ENCODE results near the gene SRP14.

SRP14 gene

DNA sequence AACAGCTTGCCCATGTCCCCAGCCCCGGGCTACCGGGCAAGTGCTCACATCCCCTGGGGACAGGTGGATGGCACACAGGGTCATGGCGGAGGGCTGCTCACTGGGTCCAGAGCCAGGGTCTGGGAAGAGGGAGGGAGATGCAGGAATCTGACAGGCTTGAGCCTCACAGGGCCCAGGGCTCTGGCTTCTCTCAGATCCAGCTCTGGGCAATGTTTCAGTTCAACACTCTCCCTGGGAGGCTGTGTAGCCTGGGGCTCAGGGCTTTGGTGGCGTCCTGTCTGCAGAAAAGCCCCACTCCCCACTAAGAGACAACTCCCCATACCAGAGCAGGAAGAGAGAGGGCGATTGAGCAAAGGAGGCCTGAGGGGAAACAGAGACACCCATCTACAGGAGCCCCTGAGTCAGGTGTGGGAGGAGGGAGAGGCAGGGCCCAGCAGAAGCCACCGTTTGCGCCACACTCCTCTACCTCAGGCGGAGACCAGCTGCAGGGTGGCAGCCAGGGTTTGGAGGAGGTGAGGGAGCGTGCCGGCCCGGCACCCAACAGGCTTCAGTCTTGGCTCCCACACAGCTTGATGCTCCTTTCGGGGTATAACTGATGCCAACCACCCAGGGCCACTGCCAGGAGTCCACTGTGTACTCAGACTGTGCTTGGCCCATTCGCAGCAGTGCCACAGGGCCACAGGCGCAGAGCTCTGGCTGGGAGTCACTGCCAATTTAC, 16.8 kb upstream of the SRP14 start:
- H3K9ac ChIP-seq (ENCODE audit: low read depth, low read length, poor library complexity): no peak overlapping the region
- H4K8ac ChIP-seq (ENCODE audit: low read depth, low read length): no peak overlapping the region
- H3K9me3 ChIP-seq (replicated peaks in 1 of 2; ENCODE audit: control insufficient read depth in 2 of 2, insufficient read depth in 1 of 2, low read depth in 1 of 2, low read length in 2 of 2): no peaks in the 10 kb centered on the region
- no peak overlapping the region for H3K4ac ChIP-seq (ENCODE audit: low read length)
- WGBS, 2 donors (ENCODE audit: extremely low coverage in 2 of 2, insufficient read length in 2 of 2, insufficient replicate concordance in 1 of 2): no CpG with 5 or more reads among the region's 14 CpGs
- no peak overlapping the region for H2BK120ac ChIP-seq (ENCODE audit: low read depth, low read length)
- H3K23ac ChIP-seq (ENCODE audit: low read depth, low read length, poor library complexity): no peak overlapping the region
- H2BK5ac ChIP-seq (ENCODE audit: low read length): peak overlapping the region; percentile 19
- no peaks in the 10 kb centered on the region for H3K79me1 ChIP-seq (ENCODE audit: low read depth, low read length)
- no peak overlapping the region for H2BK12ac ChIP-seq (ENCODE audit: low read length)
- H2AFZ ChIP-seq (ENCODE audit: low read length): no peak overlapping the region
- H3K18ac ChIP-seq (ENCODE audit: low read length): peak overlapping the region; percentile 50
- H3K14ac ChIP-seq (ENCODE audit: low read length): no peak overlapping the region
- no peak overlapping the region for H3K4me3 ChIP-seq (ENCODE audit: low read length in 2 of 2)
- H3K4me2 ChIP-seq (ENCODE audit: insufficient read depth, low read length, poor library complexity, severe bottlenecking): no peak overlapping the region
- H4K91ac ChIP-seq (ENCODE audit: low read depth, low read length, poor library complexity): no peak overlapping the region
- H2BK15ac ChIP-seq (ENCODE audit: low read length): peak overlapping the region; percentile 64
- DNase-seq (ENCODE audit: low spot score): no peak
- H3K27ac ChIP-seq (replicated peaks; ENCODE audit: low read length): no peak overlapping the region
- no peaks in the 10 kb centered on the region for H3K36me3 ChIP-seq (replicated peaks in 1 of 2; ENCODE audit: control insufficient read depth in 2 of 2, insufficient read depth in 2 of 2, low read length in 2 of 2)
- H3K27me3 ChIP-seq (ENCODE audit: control insufficient read depth in 3 of 3, insufficient read depth in 3 of 3, low read depth in 1 of 3, low read length in 3 of 3): no peaks in the 10 kb centered on the region
- H2AK5ac ChIP-seq (ENCODE audit: low read depth, low read length): peak overlapping the region; percentile 44
- peaks cover 3 to 12% of the 10 kb centered on the region in 2 donors for H3K4me1 ChIP-seq (ENCODE audit: control insufficient read depth in 2 of 2, insufficient read depth in 1 of 2, low read depth in 1 of 2, low read length in 2 of 2)

- Histone ChIP-seq H3K9me3 (replicated peaks in 1 of 2; ENCODE audit: control insufficient read depth in 2 of 2, insufficient read depth in 1 of 2, low read depth in 1 of 2, low read length in 2 of 2) (peaks cover 0 to 2% of the 10 kb centered on the region in 2 donors), H4K91ac (ENCODE audit: low read depth, low read length, poor library complexity) (no peak overlapping the region), H3K4me3 (ENCODE audit: low read length in 2 of 2) (no peak overlapping the region), H3K4ac (ENCODE audit: low read length) (no peak overlapping the region), H2BK15ac (ENCODE audit: low read length) (no peak overlapping the region), H3K36me3 (replicated peaks in 1 of 2; ENCODE audit: control insufficient read depth in 2 of 2, insufficient read depth in 2 of 2, low read length in 2 of 2) (no peaks in the 10 kb centered on the region), H3K4me1 (ENCODE audit: control insufficient read depth in 2 of 2, insufficient read depth in 1 of 2, low read depth in 1 of 2, low read length in 2 of 2) (peaks cover 3 to 13% of the 10 kb centered on the region in 2 donors), H3K9ac (ENCODE audit: low read depth, low read length, poor library complexity) (peak overlapping the region; percentile 15), H3K23ac (ENCODE audit: low read depth, low read length, poor library complexity) (no peak overlapping the region), H2BK120ac (ENCODE audit: low read depth, low read length) (no peak overlapping the region), H4K8ac (ENCODE audit: low read depth, low read length) (no peak overlapping the region), H3K27ac (replicated peaks; ENCODE audit: low read length) (no peak overlapping the region), H2AK5ac (ENCODE audit: low read depth, low read length) (peak overlapping the region; percentile 21), H3K14ac (ENCODE audit: low read length) (no peak overlapping the region), H3K27me3 (ENCODE audit: control insufficient read depth in 3 of 3, insufficient read depth in 3 of 3, low read depth in 1 of 3, low read length in 3 of 3) (no peaks in the 10 kb centered on the region), H3K4me2 (ENCODE audit: insufficient read depth, low read length, poor library complexity, severe bottlenecking) (no peak overlapping the region), H2AFZ (ENCODE audit: low read length) (no peak overlapping the region), H2BK12ac (ENCODE audit: low read length) (no peak overlapping the region), H3K79me1 (ENCODE audit: low read depth, low read length) (peaks cover 3% of the 10 kb centered on the region), H3K18ac (ENCODE audit: low read length) (peak overlapping the region; percentile 50), H2BK5ac (ENCODE audit: low read length) (peak overlapping the region; percentile 19)
- no CpG with 5 or more reads among the region's 6 CpGs for WGBS, 2 donors (ENCODE audit: extremely low coverage in 2 of 2, insufficient read length in 2 of 2, insufficient replicate concordance in 1 of 2)
- DNase-seq (ENCODE audit: low spot score): no peak
Measured at GRCh38 chr15:40054855-40055575, 16.0 kb upstream of the SRP14 start.

DNA sequence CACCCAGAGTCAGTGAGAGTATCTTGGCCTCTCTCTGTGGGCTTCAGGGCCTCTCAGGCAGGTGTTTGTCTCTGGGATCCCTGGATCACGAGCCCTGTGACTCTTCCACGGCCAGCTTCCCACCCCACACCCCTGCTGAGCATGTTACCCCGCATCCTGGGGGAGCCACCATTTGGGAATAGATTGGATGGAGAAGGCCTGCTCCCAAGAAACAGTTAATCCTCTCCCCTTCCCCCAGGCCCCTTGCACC, 15.5 kb upstream of the SRP14 start:
- H3K27me3 ChIP-seq (ENCODE audit: control insufficient read depth in 3 of 3, insufficient read depth in 3 of 3, low read depth in 1 of 3, low read length in 3 of 3): no peaks in the 10 kb centered on the region
- WGBS, 2 donors (ENCODE audit: extremely low coverage in 2 of 2, insufficient read length in 2 of 2, insufficient replicate concordance in 1 of 2): no CpG with 5 or more reads among the region's 3 CpGs

GRCh38 chr15:40053831-40054604, 15.0 kb upstream of the SRP14 start:
- H4K8ac ChIP-seq (ENCODE audit: low read depth, low read length): no peak overlapping the region
- H4K91ac ChIP-seq (ENCODE audit: low read depth, low read length, poor library complexity): no peak overlapping the region
- H2AFZ ChIP-seq (ENCODE audit: low read length): no peak overlapping the region
- no peak overlapping the region for H2AK5ac ChIP-seq (ENCODE audit: low read depth, low read length)
- DNase-seq (ENCODE audit: low spot score): no peak
- no peak overlapping the region for H2BK15ac ChIP-seq (ENCODE audit: low read length)
- peak overlapping the region; percentile 7 for H3K18ac ChIP-seq (ENCODE audit: low read length)
- H3K36me3 ChIP-seq (replicated peaks in 1 of 2; ENCODE audit: control insufficient read depth in 2 of 2, insufficient read depth in 2 of 2, low read length in 2 of 2): no peaks in the 10 kb centered on the region
- H3K4me3 ChIP-seq (ENCODE audit: low read length in 2 of 2): no peak overlapping the region
- peaks cover 3% of the 10 kb centered on the region for H3K79me1 ChIP-seq (ENCODE audit: low read depth, low read length)
- WGBS, 2 donors (ENCODE audit: extremely low coverage in 2 of 2, insufficient read length in 2 of 2, insufficient replicate concordance in 1 of 2): no CpG with 5 or more reads among the region's 14 CpGs
- no peak overlapping the region for H3K9ac ChIP-seq (ENCODE audit: low read depth, low read length, poor library complexity)
- peaks cover 0 to 2% of the 10 kb centered on the region in 2 donors for H3K9me3 ChIP-seq (replicated peaks in 1 of 2; ENCODE audit: control insufficient read depth in 2 of 2, insufficient read depth in 1 of 2, low read depth in 1 of 2, low read length in 2 of 2)
- H3K23ac ChIP-seq (ENCODE audit: low read depth, low read length, poor library complexity): no peak overlapping the region
- H3K27me3 ChIP-seq (ENCODE audit: control insufficient read depth in 3 of 3, insufficient read depth in 3 of 3, low read depth in 1 of 3, low read length in 3 of 3): no peaks in the 10 kb centered on the region
- peaks cover 3 to 13% of the 10 kb centered on the region in 2 donors for H3K4me1 ChIP-seq (ENCODE audit: control insufficient read depth in 2 of 2, insufficient read depth in 1 of 2, low read depth in 1 of 2, low read length in 2 of 2)
- peak overlapping the region; percentile 23 for H2BK12ac ChIP-seq (ENCODE audit: low read length)
- H3K4ac ChIP-seq (ENCODE audit: low read length): no peak overlapping the region
- H3K14ac ChIP-seq (ENCODE audit: low read length): no peak overlapping the region
- H3K4me2 ChIP-seq (ENCODE audit: insufficient read depth, low read length, poor library complexity, severe bottlenecking): no peak overlapping the region
- H3K27ac ChIP-seq (replicated peaks; ENCODE audit: low read length): no peak overlapping the region
- no peak overlapping the region for H2BK120ac ChIP-seq (ENCODE audit: low read depth, low read length)
- no peak overlapping the region for H2BK5ac ChIP-seq (ENCODE audit: low read length)

More for the DNA sequence above, 15.5 kb upstream of the SRP14 start:
- Histone ChIP-seq H3K4me3 (ENCODE audit: low read length in 2 of 2) (no peak overlapping the region), H2AK5ac (ENCODE audit: low read depth, low read length) (no peak overlapping the region), H2AFZ (ENCODE audit: low read length) (no peak overlapping the region), H3K14ac (ENCODE audit: low read length) (no peak overlapping the region), H3K4me2 (ENCODE audit: insufficient read depth, low read length, poor library complexity, severe bottlenecking) (no peak overlapping the region), H2BK15ac (ENCODE audit: low read length) (no peak overlapping the region), H3K4ac (ENCODE audit: low read length) (no peak overlapping the region), H3K36me3 (replicated peaks in 1 of 2; ENCODE audit: control insufficient read depth in 2 of 2, insufficient read depth in 2 of 2, low read length in 2 of 2) (no peaks in the 10 kb centered on the region), H3K9me3 (replicated peaks in 1 of 2; ENCODE audit: control insufficient read depth in 2 of 2, insufficient read depth in 1 of 2, low read depth in 1 of 2, low read length in 2 of 2) (peaks cover 0 to 2% of the 10 kb centered on the region in 2 donors), H4K91ac (ENCODE audit: low read depth, low read length, poor library complexity) (no peak overlapping the region), H2BK120ac (ENCODE audit: low read depth, low read length) (no peak overlapping the region), H3K23ac (ENCODE audit: low read depth, low read length, poor library complexity) (no peak overlapping the region), H3K9ac (ENCODE audit: low read depth, low read length, poor library complexity) (peak overlapping the region; percentile 15), H3K79me1 (ENCODE audit: low read depth, low read length) (peaks cover 3% of the 10 kb centered on the region), H2BK5ac (ENCODE audit: low read length) (no peak overlapping the region), H3K4me1 (ENCODE audit: control insufficient read depth in 2 of 2, insufficient read depth in 1 of 2, low read depth in 1 of 2, low read length in 2 of 2) (peaks cover 3 to 13% of the 10 kb centered on the region in 2 donors), H3K27ac (replicated peaks; ENCODE audit: low read length) (no peak overlapping the region), H4K8ac (ENCODE audit: low read depth, low read length) (no peak overlapping the region), H2BK12ac (ENCODE audit: low read length) (no peak overlapping the region), H3K18ac (ENCODE audit: low read length) (no peak overlapping the region)
- no peak for DNase-seq (ENCODE audit: low spot score)
